HG02884 (cell line): ENCODE measurements around the gene TNXB.
"Not testable (repeated sequence)": the region's sequence is repeated elsewhere in the genome, so short reads cannot be mapped to it uniquely, and the experiment has no call there.

ENCODE experiments used
- ATAC-seq: cut with Tn5 transposase; IDR thresholded peaks from one replicate; pipeline ENCODE4 v1.9.1; 2021; ENCODE audit warnings: mild to moderate bottlenecking, moderate library complexity; ENCODE audit not compliant: unreplicated experiment

TNXB gene

GRCh38 chr6:32109114-32109764 is at the start of gene TNXB:
TNXB (minus strand) TSS chr6:32109338; CDS start chr6:32098198, 11,140 bp downstream.
- no peak for ATAC-seq

GRCh38 chr6:32158052-32158451 is 48.9 kb upstream of the TNXB start:
- ATAC-seq: no peak

GRCh38 chr6:32156891-32157290 is 47.8 kb upstream of the TNXB start:
- no peak for ATAC-seq

GRCh38 chr6:32154514-32155161 is 45.5 kb upstream of the TNXB start:
- peak; percentile 52 for ATAC-seq

- ATAC-seq: peak; percentile 17
These were observed 44.7 kb upstream of the TNXB start, which contains the start of gene PPT2 for GRCh38 chr6:32153564-32154513. PPT2 (plus strand) TSS chr6:32154141; CDS start chr6:32154595, 454 bp downstream.

- no peak for ATAC-seq
These were observed 43.8 kb upstream of the TNXB start for GRCh38 chr6:32152769-32153563.

- no peak for ATAC-seq
These were observed 43.0 kb upstream of the TNXB start, which contains the start of gene PRRT1 for GRCh38 chr6:32151863-32152768. PRRT1 (minus strand) TSS chr6:32151939; CDS start chr6:32151827, 112 bp downstream.

- no peak for ATAC-seq
These were observed 42.2 kb upstream of the TNXB start for GRCh38 chr6:32151181-32151862.

GRCh38 chr6:32149932-32150870 is 41.1 kb upstream of the TNXB start:
- no peak for ATAC-seq

GRCh38 chr6:32149092-32149755 is 40.1 kb upstream of the TNXB start:
- ATAC-seq: no peak

GRCh38 chr6:32148289-32149091 is 39.4 kb upstream of the TNXB start:
- no peak for ATAC-seq

GRCh38 chr6:32147401-32148132 is 38.4 kb upstream of the TNXB start:
- ATAC-seq: no peak

GRCh38 chr6:32146687-32147086 is 37.5 kb upstream of the TNXB start:
- no peak for ATAC-seq

GRCh38 chr6:32146287-32146686 is 37.1 kb upstream of the TNXB start:
- ATAC-seq: no peak

- not testable (repeated sequence) for ATAC-seq
These were observed 35.1 kb upstream of the TNXB start for GRCh38 chr6:32144238-32144637.
